NCI-H2081 (cell line): ENCODE results near the gene CD177.
A peak's percentile ranks its signal among the peaks of the same experiment; 100 is the strongest.
"Not testable (repeated sequence)": the region's sequence is repeated elsewhere in the genome, so short reads cannot be mapped to it uniquely, and the experiment has no call there.

Experiments used
- DNase-seq, 2 experiments: peaks; one replicate each; lab custom pipeline; 2025; lab: John Stamatoyannopoulos, UW

CD177 gene

DNA sequence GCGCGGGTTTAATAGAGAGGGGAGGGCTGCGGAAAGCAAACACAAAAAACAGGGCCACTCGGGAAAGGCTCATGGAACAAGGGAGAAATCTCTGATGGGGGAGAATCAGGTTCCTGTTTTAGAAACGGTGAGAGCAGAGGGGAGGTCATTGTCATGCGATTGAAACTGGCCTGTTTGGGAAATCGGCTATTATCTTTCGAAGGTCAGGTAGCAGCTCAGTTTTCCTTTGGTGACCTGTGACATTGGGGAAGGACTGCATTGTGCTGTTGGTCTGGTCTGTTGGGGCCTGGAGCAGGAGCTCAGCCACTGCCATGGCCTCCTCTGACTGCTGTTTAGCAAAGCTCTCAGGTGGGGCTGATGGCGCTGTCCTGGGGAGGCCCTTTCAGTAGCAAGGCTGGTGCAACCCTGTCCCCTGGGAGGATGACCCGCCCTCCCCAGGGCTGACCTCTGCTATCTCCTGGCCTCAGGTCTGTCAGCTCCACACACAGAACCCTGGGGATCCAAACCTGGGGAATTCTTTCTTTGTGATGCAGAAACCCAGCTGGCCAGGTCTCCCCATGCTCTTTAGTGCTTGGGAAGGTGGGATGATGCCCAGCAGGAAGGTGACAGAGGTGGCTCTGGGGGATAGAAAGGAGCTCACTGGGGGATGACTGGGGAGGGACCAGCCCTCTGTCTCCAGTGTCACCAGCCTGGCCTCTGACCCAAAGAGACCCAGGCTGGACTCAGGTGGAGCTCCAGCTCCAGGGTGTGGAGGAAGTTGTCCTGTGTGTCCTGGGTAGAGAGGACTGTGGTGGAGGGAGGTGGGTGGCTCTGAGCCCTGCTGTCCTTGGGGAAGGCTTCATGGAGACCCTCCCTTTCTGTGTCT is 21.2 kb upstream of the CD177 start:
- no peak for DNase-seq

- DNase-seq, result not testable (repeated sequence)
Measured at GRCh38 chr19:43336508-43336907, 17.0 kb upstream of the CD177 start.

- peak in 1 of 2 experiments; percentile 35 for DNase-seq
Measured at GRCh38 chr19:43337737-43338136, 15.7 kb upstream of the CD177 start.

DNA sequence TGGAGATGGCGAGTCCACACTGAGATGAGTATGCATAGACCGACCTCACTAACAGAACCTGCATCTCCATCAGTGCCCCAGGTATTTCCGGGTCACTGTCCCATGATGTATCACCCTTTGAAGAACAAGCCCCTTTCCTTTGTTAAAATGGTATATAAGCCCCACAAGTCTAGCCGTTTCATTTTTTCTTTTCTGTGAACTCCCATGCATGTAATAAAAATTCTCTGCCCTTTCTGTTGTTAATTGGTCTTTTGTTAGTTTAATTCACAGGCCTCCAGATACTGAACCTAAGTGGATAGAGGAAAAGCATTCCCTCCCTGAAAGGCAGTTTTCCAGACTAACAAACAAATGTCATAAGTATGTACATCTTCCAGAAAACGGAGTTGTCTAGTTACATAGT is 15.0 kb upstream of the CD177 start:
- DNase-seq, result no peak

DNA sequence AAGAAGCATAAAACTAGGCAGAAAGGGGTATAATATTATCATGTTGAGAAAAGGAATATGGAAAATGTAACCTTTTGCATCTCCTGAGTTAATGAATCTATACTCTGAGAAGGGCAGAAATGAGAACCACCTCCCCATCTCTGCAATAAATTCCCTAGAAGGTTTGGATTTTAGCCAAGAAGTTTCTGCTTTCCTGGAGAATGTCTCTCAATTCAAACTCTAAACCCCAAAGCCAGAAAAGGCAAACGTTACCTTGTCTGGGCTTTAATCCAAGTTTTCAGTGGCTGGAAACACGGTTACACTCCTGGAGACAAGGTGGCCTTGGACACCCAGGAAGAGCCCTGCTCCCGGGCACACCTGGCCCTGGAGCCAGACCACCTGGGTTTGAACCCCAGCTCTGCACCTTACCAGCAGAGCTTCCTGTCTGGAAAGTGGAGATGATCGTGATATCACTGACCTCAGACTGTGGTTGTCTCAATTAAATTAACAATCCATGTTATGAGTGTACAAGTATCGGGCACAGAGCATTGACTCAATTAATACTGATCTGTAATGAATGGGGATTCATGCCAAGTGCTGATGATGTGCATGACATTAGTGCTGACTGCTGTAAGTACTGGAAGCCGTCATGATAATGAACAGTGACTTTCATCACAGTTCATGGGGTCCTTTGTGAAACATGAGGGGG is 14.1 kb upstream of the CD177 start:
- DNase-seq, result peak in 1 of 2 experiments; percentile 29

DNA sequence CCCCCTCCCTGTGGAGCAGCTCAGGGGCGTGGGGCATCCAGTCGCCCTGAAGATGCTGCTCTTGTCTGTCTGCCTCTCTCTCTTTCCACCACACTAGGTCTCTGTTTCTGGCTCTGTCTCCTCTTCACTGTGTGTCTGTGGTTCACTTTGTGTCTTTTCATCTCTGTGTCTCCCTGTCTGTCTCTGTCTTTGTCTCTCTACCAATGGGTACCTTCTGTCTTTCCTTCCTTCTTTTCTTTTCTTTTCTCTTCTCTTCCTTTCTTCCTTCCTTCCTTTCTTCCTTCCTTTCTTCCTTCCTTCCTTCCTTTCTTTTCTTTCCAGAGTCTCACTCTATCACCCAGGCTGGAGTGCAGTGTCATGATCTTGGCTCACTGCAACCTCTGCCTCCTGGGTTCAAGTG is 13.4 kb upstream of the CD177 start:
- not testable (repeated sequence) for DNase-seq

DNA sequence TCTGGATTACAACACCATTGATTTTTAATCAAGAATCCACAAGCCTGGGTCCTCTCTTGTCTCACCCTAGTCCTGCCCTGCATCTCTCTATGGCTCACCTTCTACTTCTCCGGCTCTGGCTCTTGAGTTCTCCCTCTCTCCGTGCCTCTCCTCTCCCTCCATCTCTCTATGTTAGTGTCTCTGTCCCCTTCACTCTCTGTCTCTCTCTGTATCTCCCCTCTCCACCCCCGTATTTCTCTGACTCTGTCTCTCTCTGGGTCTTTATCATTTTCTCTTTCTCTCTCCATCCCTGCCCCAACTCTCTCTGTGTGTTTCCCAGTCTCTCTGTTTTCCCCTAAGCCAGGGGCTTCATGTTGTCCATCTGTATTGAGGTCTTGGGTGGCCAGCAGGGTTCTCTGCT is 12.4 kb upstream of the CD177 start:
- DNase-seq, result not testable (repeated sequence)

DNA sequence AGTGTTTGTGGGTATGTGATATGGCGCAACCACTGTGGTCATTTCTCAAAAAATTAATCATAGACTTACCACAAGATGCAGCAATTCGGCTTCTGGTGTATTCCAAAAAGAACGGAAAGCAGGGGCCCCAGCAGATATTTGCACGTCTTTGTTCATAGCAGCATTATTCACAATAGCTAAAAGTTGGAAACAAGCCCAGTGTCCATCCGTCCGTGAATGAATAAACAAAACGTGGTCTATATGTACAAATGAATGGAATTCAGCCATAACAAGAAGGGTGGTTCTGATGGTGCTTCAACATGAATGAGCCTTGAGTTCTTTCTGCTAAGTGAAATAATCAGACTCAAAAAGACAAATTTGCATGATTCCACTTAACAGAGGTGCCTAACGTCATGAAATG is 11.4 kb upstream of the CD177 start:
- DNase-seq, result peak; percentile 81 to 94

- not testable (repeated sequence) for DNase-seq
Measured at GRCh38 chr19:43344347-43344925, 9.1 kb upstream of the CD177 start.

GRCh38 chr19:43349813-43350212 is 3.7 kb upstream of the CD177 start:
- DNase-seq, result peak in 1 of 2 experiments; percentile 11

GRCh38 chr19:43351998-43352746 is 1.3 kb upstream of the CD177 start:
- no peak for DNase-seq

- no peak for DNase-seq
Measured at GRCh38 chr19:43354305-43354627, 780 bp downstream of the CD177 start.

DNA sequence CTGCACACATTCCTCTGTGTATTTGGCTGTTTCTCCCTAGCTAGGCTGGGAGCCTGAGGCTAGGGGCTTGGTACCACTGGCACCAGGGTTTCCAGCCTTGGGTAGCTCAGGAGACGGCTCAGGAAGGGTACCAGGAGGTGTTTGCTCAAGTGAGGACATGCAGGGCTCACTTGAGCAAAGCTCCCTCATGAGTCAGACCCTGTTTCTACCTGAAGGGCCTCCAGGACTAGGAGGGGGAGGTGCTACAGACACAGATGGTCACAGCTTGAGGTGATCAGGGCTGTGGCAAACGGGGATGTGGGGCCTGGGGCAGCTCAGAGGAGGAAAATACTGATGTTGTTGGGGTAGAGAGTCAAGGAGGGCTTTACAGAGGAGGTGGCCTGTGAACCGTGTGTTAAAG is 3.3 kb downstream of the CD177 start:
- not testable (repeated sequence) for DNase-seq

- no peak for DNase-seq
Measured at GRCh38 chr19:43362179-43362578, 8.7 kb downstream of the CD177 start.

- no peak for DNase-seq
Measured at GRCh38 chr19:43362745-43363144, 9.3 kb downstream of the CD177 start.

DNA sequence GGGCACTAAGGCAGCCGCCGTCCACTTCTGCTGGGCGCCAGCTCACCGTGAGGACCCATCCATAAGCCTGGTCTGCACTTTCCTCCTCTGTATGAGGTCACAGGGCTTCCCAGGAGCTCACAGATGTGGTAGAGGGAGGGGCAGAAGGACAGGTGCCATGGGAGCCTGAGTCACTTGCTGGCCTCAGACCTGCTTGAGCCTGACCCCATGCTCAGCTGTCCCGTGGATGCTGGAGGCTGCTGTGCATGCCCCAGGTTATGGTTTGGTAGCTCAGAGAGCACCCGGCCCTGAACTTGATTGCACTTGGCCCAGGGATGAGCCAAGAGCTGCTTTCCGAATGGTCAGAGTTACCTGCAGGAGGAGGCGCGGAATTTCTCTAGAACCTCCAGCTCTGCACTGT is 12.2 kb downstream of the CD177 start:
- not testable (repeated sequence) for DNase-seq

GRCh38 chr19:43367822-43368221 is 14.3 kb downstream of the CD177 start:
- no peak for DNase-seq

GRCh38 chr19:43368897-43369296 is 15.4 kb downstream of the CD177 start:
- not testable (repeated sequence) for DNase-seq

- DNase-seq, result no peak
Measured at GRCh38 chr19:43371909-43372308, 18.4 kb downstream of the CD177 start.

DNA sequence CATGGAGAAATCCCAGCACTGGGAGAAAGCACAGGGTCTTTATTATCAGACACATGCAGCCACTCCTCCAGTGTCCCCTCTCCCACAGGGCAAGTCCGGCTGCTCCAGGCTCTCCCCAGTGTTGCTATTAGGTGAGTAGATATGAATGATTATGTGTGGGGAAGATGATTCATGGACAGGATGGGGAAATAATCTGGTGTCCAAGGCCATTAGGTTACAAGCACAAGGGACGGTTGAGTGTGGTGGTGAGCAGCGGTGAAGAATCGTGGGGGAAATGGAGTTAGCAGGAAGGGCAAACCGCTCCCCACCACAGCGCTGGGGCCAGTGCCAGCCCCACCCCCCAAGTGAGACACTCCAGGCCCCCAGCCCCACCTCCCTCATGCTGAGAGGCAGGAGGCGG is 19.0 kb downstream of the CD177 start:
- DNase-seq, result no peak

DNA sequence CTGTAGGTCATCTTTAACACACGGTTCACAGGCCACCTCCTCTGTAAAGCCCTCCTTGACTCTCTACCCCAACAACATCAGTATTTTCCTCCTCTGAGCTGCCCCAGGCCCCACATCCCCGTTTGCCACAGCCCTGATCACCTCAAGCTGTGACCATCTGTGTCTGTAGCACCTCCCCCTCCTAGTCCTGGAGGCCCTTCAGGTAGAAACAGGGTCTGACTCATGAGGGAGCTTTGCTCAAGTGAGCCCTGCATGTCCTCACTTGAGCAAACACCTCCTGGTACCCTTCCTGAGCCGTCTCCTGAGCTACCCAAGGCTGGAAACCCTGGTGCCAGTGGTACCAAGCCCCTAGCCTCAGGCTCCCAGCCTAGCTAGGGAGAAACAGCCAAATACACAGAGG is 24.1 kb downstream of the CD177 start:
- DNase-seq, result not testable (repeated sequence)

GRCh38 chr19:43380008-43380407 is 26.5 kb downstream of the CD177 start:
- DNase-seq, result no peak
